ENCODE measurements around the gene TECPR2. TPM values are rescaled to one million over a fixed set of nuclear protein-coding genes. Genes with fewer than 3 reads are reported as not detected.

The TECPR2 gene
- total RNA-seq, 1 experiment from 2014 or later: 12.2 TPM

- TF ChIP-seq EZH2phosphoT487 (IDR thresholded peaks at IDR 0.05; ENCODE audit: borderline replicate concordance): no peak
- TF ChIP-seq POLR2A (IDR thresholded peaks at IDR 0.05; ENCODE audit: borderline replicate concordance, extremely low read depth, insufficient read depth, insufficient read length): no peak
- no peak for TF ChIP-seq FOSL1 (IDR thresholded peaks at IDR 0.05; ENCODE audit: low read depth)
- Histone ChIP-seq H2AFZ (ENCODE audit: low read depth, low read length, poor library complexity, severe bottlenecking) (no peak overlapping the region), H3K27me3 (ENCODE audit: insufficient read depth, low read length) (no peaks in the 10 kb centered on the region), H3K9ac (ENCODE audit: low read length) (no peak overlapping the region), H3K9me2 (ENCODE audit: insufficient read depth) (no peaks in the 10 kb centered on the region), H3K4me1 (ENCODE audit: control insufficient read depth in 1 of 2, insufficient read depth in 2 of 2, low read length in 2 of 2) (no peaks in the 10 kb centered on the region), H3K79me2 (ENCODE audit: insufficient read depth, low read length) (no peaks in the 10 kb centered on the region), H3K36me3 (ENCODE audit: control insufficient read depth in 1 of 2, insufficient read depth in 2 of 2, low read length in 2 of 2) (no peaks in the 10 kb centered on the region), H3K27ac (ENCODE audit: low read depth, low read length) (no peak overlapping the region), H4K20me1 (ENCODE audit: insufficient read depth) (no peaks in the 10 kb centered on the region), H3K4me2 (ENCODE audit: low read length) (no peak overlapping the region), H3K9me3 (ENCODE audit: control insufficient read depth in 1 of 2, insufficient read depth in 1 of 2, low read depth in 1 of 2, low read length in 2 of 2) (no peaks in the 10 kb centered on the region), H3K4me3 (replicated peaks in 1 of 2; ENCODE audit: low read depth in 1 of 2, low read length in 2 of 2) (no peak overlapping the region)
- POLR2A ChIA-PET: no interaction called here
- no TSS peak for BruUV-seq (replicated peaks)
- DNase-seq (ENCODE audit: low read depth, low spot score) (no peak), ATAC-seq (no peak)
- RAD21 ChIA-PET (ENCODE audit: low non-redundant PET in 1 of 2, low total read pairs in 2 of 2, uncharacterized antibody in 2 of 2, unreplicated experiment in 2 of 2): no interaction called here
- CTCF ChIA-PET: no interaction called here
- intact Hi-C loops (cut with micrococcal nuclease): no loop called here
Observed at GRCh38 chr14:102392506-102392905, 29.8 kb downstream of the TECPR2 start.

- Histone ChIP-seq H3K79me2 (ENCODE audit: insufficient read depth, low read length) (no peaks in the 10 kb centered on the region), H3K27ac (ENCODE audit: low read depth, low read length) (no peak overlapping the region), H2AFZ (ENCODE audit: low read depth, low read length, poor library complexity, severe bottlenecking) (no peak overlapping the region), H3K4me2 (ENCODE audit: low read length) (no peak overlapping the region), H3K4me3 (replicated peaks in 1 of 2; ENCODE audit: low read depth in 1 of 2, low read length in 2 of 2) (no peak overlapping the region), H3K9me3 (ENCODE audit: control insufficient read depth in 1 of 2, insufficient read depth in 1 of 2, low read depth in 1 of 2, low read length in 2 of 2) (peaks cover 5 to 10% of the 10 kb centered on the region in 2 experiments; a peak in 2 of 4 replicates), H4K20me1 (ENCODE audit: insufficient read depth) (no peaks in the 10 kb centered on the region), H3K9ac (ENCODE audit: low read length) (no peak overlapping the region), H3K9me2 (ENCODE audit: insufficient read depth) (no peaks in the 10 kb centered on the region), H3K4me1 (ENCODE audit: control insufficient read depth in 1 of 2, insufficient read depth in 2 of 2, low read length in 2 of 2) (no peaks in the 10 kb centered on the region), H3K36me3 (ENCODE audit: control insufficient read depth in 1 of 2, insufficient read depth in 2 of 2, low read length in 2 of 2) (no peaks in the 10 kb centered on the region), H3K27me3 (ENCODE audit: insufficient read depth, low read length) (no peaks in the 10 kb centered on the region)
- CTCF ChIA-PET: no interaction called here
- intact Hi-C loops (cut with micrococcal nuclease): no loop called here
- no peak for ATAC-seq
- TF ChIP-seq SIN3A (IDR thresholded peaks at IDR 0.05; ENCODE audit: low read depth): no peak
- RAD21 ChIA-PET (ENCODE audit: low non-redundant PET in 1 of 2, low total read pairs in 2 of 2, uncharacterized antibody in 2 of 2, unreplicated experiment in 2 of 2): no interaction called here
- DNase-seq (ENCODE audit: low read depth, low spot score): no peak
- BruUV-seq (replicated peaks): no TSS peak
- POLR2A ChIA-PET: no interaction called here
Observed at GRCh38 chr14:102394717-102395375, 32.1 kb downstream of the TECPR2 start.
